Left kidney (tissue), 2 donors: Measurements from ENCODE around the gene RYR3. TPM values are rescaled to one million over a fixed set of nuclear protein-coding genes. Genes with fewer than 3 reads are reported as not detected.
A peak's percentile ranks its signal among the peaks of the same experiment; 100 is the strongest.
"Not testable (repeated sequence)": the region's sequence is repeated elsewhere in the genome, so short reads cannot be mapped to it uniquely, and the experiment has no call there.

Source experiments
- DNase-seq: peaks from one replicate; pipeline ENCODE4 v3.0.0-alpha.2; 2013
- polyA plus RNA-seq: library from polyadenylated mRNA; unstranded; fragments of 120-200 nt; gene quantifications from one replicate; pipeline ENCODE4 v1.2.1, GENCODE V29; 2013; ENCODE audit not compliant: insufficient read length

The RYR3 gene
- polyA plus RNA-seq, 1 donor = 16.9 TPM

DNA sequence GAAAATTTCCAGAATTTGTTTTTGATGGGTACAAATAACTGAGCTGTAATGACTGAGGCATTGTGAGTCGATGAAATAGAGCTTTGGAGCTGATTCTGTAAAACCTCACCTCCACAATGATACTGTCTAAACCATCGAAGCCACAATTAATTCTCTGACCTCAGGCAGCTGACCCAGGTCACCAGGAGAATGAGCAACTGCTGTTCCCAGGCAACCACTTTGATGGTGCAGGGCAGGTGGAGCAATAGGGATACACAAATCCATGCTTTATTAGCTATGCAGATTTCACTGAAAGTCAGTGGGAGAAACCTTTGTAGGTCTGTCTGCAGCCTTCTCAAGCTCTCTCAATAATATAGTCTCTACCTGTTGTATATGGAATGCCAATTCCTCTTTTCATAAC is 204.4 kb downstream of the RYR3 start:
- DNase-seq = no peak

GRCh38 chr15:33516563-33516962 is 205.8 kb downstream of the RYR3 start:
- no peak for DNase-seq

DNA sequence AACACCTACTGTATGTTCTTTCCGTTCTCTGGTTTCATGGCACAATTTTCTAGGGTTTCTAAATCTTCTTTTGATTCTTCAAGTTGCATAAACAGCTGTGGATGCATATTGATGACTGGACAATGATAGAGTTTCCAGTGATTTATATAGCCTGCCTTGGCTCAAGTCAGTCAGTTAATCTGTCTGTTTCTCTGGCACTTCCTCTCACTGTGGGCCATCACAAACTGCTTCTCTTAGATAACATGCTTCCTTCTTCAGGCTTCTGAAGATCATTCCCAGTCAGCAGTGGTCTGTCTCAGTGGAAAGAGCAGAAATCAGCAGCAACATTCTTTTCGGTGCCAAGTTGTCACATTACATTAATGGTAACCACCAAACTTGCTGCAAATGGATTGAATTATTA is 207.2 kb downstream of the RYR3 start:
- no peak for DNase-seq

DNA sequence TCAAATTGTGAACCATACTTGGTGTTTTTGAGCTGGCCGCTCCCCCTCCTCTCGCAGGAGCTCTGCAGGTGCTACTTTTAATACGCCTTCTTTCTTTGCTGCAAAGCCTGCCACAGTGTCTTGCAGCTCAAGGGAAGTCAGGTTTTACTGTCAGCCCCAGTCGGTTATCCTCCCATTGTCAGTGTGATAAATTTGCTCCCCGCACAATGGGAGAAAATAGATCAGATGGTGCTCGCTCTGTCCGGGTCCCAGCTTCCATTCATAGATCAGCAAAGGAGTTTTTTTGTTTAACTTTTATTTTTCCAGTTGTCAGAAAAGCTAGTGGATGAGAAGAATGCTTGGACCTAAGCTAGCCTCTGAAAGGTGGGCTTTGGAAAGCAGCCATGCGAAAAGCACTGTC is 207.7 kb downstream of the RYR3 start:
- DNase-seq = no peak

DNA sequence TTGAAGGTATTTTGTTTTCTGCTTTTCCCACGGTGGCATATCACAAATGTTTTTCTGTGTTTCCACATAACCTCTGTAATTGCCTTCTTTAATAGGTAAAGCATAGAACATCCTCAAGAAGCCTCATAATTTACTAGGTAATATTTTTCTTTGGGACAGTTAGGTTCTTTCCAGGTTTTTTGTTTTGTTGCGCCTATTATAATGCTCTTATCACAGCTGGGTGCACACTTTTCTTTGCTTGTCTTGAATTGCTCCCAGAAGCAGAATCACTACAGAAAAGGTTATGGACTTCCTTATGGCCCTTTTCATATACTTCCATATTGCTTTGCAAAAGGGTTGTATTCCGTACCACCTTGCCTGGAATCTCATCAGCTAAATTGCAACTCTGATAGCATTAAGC is 213.5 kb downstream of the RYR3 start:
- no peak for DNase-seq

DNA sequence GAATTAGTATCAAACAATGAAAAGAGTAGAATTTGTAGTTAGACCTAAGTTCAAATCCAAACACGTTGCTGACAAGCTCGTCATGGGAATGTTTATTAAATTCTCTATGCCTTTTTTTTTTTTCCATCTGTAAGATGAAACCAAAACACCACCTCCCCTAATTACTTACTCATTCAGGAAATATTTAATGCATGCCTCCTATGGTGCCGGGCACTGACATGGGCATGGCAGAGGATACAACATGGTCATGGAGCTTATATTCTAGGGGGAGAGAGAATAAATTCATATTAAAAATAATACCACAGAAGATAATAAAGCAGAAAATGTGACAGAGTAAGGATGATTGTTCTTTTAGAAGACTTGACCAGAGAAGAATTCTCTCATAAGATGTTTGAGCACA is 215.8 kb downstream of the RYR3 start:
- DNase-seq = no peak

DNA sequence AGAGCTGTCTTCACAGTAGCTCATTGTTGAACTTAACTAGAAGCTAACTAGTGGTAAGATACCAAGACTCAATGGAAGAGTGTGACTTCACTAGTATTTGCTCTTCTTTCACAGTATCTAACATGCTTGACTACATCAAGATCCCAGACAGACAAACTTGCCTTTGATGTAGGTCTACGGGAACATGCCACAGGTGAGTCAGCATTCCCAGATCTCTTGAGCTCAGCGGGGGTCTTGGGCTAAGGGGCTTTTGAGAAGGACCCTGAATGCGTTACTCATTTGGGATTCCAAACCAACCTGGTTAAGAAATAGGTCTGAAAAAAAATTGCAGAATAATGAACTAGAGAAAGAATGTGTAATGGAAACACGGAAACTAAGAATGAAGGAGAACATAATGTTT is 222.4 kb downstream of the RYR3 start:
- DNase-seq = no peak

DNA sequence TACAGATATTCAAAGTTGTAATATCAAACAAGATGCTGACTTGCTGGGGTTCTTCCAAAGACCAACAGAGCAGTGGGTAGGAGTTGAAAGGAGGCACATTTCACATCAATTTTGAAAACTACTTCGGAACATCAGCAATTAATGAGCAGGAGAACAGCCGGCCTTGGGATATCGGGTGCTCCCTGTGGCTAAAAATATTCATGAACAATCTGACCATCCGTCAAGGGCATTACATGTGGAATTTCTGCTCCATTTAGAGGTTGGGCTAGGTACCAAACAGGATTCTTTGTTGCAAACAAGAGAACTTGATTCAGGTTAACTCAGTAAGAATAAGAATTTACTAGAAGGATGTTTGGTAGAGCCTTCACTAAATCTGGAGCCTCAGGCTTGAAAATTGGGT is 223.9 kb downstream of the RYR3 start:
- DNase-seq = no peak

- no peak for DNase-seq
Observed at GRCh38 chr15:33535135-33535534, 224.4 kb downstream of the RYR3 start.

DNA sequence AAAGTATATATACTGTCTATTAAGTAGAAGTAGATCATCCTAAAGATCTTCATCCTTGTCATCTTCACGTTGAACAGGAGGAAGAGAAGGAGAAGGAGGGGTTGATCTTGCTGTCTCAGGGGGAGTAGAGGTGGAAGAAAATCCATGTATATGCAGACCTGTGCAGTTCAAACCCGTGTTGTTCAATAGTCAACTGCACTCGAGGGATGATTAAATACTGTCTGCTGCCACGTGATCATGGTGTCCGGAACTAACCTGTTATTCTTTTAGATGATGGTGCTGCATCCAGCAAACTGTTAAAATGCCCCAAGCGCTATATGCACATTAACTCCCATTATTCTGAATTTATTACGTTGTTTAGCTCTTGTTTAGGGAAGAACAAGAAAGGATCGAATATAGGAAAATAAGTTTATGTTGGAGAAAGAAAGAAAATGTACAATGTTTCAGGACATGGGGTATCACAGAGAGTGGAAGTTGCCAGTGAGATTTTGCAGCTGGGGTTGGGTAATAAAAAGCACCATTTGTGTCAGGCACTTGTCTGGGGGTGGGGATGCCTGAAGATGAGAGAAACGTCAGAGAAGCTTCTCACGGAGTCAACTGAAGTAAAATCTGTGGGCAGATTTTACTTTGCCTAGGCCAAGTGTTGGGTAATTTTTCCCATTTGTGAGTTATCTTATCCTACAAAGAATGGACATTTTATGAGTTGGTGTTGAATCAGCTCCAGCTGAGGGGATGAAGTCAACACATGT is 229.2 kb downstream of the RYR3 start:
- no peak for DNase-seq

- DNase-seq = no peak
Observed at GRCh38 chr15:33543957-33544356, 233.2 kb downstream of the RYR3 start.

DNA sequence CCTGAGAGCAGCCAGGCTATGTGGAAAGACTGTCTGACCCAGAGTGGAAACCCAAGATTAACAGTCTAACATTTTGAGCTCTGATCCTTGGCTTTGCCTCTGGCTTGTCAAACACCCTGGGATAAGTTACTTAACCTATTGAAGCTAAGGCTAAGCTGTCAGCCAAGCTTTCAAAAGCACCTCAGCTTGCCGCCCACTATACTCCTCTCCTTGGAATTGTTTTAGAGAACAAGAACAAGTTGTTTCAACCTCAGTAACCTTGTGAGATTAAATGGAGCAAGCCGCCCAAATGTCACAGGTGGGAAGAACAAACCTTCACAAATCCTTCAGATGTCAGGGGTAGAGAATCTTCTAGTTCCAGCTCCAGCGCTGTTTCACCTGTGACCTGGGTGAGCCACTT is 235.1 kb downstream of the RYR3 start:
- no peak for DNase-seq

DNA sequence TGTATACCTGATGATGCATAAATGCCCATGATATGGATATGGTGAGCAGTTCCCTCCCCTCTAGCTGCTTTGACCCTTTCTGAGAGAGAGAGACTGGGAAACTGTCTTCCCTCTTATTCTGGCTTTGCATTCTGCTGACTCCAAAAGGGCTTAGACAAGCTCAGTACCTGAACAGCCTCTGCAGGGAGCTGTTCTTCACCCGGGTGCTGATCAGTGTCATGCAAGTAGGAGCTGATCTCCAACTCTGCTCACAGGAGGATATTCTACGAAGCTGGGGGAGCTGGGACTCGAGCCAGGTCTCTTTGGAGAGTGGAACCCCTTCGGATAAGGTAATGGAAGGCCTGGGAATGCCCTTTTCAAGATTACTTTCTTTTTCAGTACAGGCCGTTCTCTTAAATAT is 237.1 kb downstream of the RYR3 start:
- DNase-seq = peak; percentile 74

DNA sequence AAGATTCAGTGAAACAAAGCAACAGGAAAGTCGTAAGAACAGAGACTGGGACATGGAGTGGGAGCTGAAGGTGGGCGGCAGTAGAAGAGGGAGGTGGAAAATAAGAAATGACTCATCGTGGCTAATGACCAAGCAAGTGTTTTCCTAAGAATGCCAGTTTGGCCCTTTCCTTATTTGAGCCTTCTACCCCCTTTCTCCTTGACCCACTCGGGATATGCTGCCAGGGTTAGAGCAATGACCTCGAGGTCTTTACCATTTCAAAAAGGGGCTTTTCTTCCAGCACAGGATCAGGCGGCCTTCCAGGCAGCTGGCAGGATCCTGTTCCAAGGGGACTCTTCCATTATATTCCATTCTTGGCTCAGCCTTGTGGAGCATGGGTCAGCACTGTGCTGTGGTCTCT is 241.1 kb downstream of the RYR3 start:
- no peak for DNase-seq

DNA sequence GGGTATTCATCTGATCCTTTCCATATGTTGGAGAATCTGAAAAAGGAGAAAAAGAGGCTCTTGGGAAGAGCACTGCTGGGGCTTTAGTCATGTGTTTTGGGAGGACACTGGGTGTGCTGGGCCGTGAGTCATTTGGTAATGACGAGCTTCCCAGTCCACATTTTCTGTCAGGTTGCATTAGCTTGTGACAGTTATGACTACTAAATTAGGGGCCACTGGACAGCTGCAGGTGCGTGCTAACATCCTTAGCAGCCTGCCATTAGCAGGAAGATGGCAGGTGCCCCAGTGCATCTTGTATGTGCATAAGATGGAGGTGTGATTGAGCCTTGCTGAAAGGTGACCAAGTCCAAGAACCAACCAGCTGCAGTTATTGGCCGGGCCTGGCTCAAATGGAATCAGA is 242.4 kb downstream of the RYR3 start:
- DNase-seq = no peak

DNA sequence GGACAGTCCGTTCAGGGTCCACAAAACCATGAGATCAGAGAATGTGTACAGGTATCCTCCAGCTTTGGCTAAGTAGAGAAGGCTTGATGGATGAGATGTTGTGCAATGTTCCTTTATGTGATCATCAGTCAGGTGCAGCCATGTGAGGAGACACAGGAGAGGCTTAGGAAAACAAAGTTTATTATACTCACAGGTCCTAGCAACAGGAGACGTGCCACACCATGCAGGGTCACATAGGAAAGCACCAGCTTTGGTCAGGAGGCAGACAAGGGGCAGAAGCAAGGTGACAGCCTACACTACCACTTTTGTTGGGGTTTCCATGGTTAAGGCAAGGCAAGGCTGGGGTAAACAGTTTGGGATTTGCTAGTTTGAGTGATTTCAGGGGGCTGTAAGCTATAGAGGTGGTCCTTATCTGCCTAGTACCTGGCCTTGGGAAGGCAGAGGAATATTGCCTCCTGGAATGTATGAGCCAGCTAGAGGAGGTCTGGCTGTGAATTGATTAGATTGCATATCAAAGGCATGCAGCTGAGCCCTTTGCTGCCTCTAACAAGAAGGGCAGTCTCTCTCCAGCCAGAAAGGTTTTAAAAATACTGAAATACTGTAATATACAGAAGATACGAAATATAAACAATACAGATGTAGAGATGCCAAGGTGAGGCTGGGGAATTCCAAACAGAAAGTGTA is 248.6 kb downstream of the RYR3 start:
- DNase-seq = no peak

GRCh38 chr15:33561407-33561806 is 250.6 kb downstream of the RYR3 start:
- DNase-seq = no peak

DNA sequence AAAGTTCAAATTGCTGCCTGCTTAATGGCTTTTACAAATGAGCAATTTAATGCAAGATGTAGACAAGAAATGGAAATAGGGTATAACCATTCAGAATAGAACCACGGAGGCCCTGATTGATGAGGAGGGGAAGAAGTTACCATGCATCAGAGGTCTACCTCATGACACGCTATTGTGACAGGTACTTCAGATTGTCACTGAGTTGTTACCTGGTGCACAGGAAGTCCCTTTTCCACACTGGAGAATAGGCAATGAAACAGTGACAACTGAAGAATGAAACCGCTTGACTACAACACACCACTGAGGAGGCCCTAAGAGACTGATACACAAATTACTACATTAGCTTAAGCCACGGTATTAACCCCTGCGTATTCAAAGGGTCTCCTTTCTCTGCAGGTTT is 251.2 kb downstream of the RYR3 start:
- DNase-seq = no peak

DNA sequence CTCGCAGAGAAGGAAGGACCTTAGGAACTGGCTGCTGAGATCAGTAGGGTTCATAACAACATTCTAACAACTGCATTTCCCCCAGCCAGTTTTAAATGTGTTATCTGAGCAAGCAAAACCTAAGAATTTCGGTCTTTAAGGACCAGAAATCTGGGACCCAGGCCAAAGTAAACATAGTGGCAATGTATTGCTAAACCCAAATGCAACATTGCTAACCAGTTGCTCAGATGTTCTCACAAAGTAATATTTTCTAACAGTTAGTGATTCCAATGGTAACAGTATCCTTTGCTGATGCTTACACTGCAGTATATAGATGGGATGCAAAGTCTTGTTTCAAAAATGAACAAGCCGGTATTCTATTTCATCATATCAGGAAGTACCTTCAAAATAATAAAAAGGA is 254.3 kb downstream of the RYR3 start:
- DNase-seq = no peak

DNA sequence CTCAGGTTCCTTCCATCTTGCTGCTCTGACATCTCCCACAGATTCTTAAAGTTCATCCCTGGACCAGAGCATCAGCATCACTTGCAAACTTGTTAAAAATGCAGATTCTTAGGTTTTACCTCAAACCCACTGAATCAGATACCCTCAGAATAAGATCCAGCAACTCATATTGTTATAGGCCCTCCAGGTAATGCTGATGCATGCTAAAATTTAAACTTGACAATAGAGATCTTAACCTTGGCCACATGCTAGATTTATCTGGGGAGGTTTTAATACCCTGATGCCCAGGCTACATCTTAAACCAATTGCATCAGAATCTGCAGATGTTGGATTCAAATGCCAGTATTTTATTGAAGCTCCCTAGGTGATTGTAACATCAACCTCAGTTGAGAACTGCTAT is 256.9 kb downstream of the RYR3 start:
- DNase-seq = no peak

DNA sequence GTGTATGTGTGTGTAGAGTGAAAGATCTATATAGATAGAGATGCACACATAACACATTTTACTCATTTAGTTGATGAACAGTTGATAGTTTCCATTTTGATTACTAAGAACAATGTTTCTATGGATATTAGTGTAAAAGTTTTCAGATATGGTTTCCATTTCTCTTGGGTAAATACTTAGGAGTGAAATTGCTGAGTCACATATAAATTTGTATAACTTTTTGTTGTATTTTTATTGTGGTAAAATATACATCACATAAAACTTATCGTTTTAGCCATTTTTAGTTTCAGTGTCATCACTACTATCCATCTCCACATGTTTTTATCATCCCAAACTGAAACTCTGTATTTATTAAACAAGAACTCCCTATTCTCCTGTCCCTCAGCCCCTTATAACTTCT is 258.3 kb downstream of the RYR3 start:
- DNase-seq = no peak

- not testable (repeated sequence) for DNase-seq
Observed at GRCh38 chr15:33577911-33578310, 267.1 kb downstream of the RYR3 start.

DNA sequence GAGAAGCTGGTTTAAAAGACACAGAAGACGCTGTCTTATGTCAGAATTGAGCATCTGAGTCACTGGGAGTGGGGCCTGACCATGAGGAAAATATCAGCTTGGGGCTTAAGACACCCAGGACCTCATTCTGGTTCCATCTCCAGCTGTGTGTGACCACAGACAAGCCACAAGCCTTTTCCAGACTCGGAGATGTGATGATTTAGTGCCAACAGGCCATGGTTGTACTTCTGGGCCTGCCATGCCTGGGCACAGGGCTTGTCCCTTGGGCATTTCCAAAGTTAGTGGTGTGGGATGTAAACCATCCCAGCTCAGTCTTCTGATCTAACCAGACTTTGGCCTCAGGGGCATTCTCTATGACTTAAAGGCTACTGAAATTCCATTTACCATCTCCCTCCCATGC is 269.8 kb downstream of the RYR3 start:
- DNase-seq = no peak

- no peak for DNase-seq
Observed at GRCh38 chr15:33581032-33581431, 270.3 kb downstream of the RYR3 start.
